ENCODE results near the gene GLS.

DNA sequence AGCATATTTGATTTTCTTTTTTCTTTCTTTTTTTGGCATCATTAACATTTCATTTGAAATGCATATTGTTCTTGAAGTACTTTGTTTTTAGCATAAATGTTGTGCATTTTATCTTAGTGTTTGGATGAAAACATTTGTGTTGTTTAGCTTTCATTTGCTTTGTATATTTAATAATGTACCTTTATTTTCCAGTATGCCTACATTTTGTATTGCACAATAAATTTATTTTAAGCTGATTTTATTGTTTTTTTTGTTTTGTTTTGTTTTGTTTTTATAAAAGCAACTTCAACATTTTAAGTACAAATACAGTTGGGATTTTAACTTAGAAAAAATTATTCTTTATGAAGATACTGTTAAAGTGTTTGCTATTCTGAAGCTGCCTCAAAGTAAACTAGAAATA is 54.4 kb downstream of the GLS start:
- no peak for TF ChIP-seq POLR2AphosphoS5 (IDR thresholded peaks at IDR 0.05; ENCODE audit: low read depth, low read length)
- no peak for TF ChIP-seq SRF (IDR thresholded peaks at IDR 0.05; ENCODE audit: low read depth)
- TF ChIP-seq SIN3A (IDR thresholded peaks at IDR 0.05; ENCODE audit: low read depth), result no peak
- no peak for TF ChIP-seq JUND (IDR thresholded peaks at IDR 0.05)
- TF ChIP-seq, protein P1, sequence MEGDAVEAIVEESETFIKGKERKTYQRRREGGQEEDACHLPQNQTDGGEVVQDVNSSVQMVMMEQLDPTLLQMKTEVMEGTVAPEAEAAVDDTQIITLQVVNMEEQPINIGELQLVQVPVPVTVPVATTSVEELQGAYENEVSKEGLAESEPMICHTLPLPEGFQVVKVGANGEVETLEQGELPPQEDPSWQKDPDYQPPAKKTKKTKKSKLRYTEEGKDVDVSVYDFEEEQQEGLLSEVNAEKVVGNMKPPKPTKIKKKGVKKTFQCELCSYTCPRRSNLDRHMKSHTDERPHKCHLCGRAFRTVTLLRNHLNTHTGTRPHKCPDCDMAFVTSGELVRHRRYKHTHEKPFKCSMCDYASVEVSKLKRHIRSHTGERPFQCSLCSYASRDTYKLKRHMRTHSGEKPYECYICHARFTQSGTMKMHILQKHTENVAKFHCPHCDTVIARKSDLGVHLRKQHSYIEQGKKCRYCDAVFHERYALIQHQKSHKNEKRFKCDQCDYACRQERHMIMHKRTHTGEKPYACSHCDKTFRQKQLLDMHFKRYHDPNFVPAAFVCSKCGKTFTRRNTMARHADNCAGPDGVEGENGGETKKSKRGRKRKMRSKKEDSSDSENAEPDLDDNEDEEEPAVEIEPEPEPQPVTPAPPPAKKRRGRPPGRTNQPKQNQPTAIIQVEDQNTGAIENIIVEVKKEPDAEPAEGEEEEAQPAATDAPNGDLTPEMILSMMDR (IDR thresholded peaks at IDR 0.05 in 2 of 3, conservative IDR thresholded peaks at IDR 0.05 in 1 of 3; ENCODE audit: borderline replicate concordance in 1 of 3, insufficient read depth in 1 of 3, low read depth in 2 of 3, low read length in 2 of 3), result no peak
- TF ChIP-seq YY1 (IDR thresholded peaks at IDR 0.05; ENCODE audit: extremely low read depth, insufficient replicate concordance, low read depth, low read length), result no peak
- TF ChIP-seq EZH2 (IDR thresholded peaks at IDR 0.05), result no peak
- TF ChIP-seq SP1 (IDR thresholded peaks at IDR 0.05; ENCODE audit: low read depth), result no peak
- TF ChIP-seq FOSL1 (IDR thresholded peaks at IDR 0.05; ENCODE audit: low read depth), result no peak
- TF ChIP-seq ZFX (IDR thresholded peaks at IDR 0.05), result no peak
- no peak for TF ChIP-seq ZNF274 (IDR thresholded peaks at IDR 0.05; ENCODE audit: low read depth, low read length)

All from HCT116 (cell line).